Transverse colon (tissue), 4 donors: Measurements from ENCODE around the gene HSH2D.

Experiments
- CTCF ChIP-seq, 5 experiments: fragments of 200-600 bp in 3 of 5; fragments of 450-650 bp in 2 of 5; sonication (generic) in 3 of 5; IDR thresholded peaks; 1 replicate in 2 of 5; 2 replicates in 3 of 5; pipeline ENCODE4 v1.5.1; 2016 to 2017; ENCODE audit warnings: antibody characterized with exemption in 5 of 5, inconsistent platforms in 3 of 5, mild to moderate bottlenecking in 2 of 5, moderate library complexity in 1 of 5
- POLR2A ChIP-seq: fragments of 450-650 bp; IDR thresholded peaks from one replicate; pipeline ENCODE4 v1.6.1; 2016; ENCODE audit warnings: antibody characterized with exemption, mild to moderate bottlenecking, moderate library complexity
- POLR2AphosphoS5 ChIP-seq, 3 donors: sonication (generic); formaldehyde crosslinking; IDR thresholded peaks; one replicate each; pipeline ENCODE4 v1.6.1; 2016; ENCODE audit warnings: antibody characterized with exemption in 3 of 3

DNA sequence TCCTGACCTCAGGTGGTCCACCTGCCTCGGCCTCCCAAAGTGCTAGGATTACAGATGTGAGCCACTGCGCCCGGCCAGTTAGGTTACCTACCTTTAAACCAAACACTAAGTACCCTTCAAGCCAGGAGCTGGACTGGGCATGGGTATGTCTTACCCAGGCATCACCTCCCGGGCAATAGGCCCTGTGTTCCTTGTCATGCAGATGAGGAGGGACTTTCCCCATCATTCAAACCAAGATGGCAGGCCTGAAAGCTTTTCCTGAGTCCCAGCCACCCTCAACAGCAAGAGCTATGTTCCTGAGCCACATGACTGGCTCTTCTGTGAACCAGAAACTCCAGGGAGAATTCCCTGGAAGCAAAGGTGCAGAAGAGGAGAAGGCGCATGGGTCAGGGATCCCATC is 22.3 kb upstream of the HSH2D start:
- TF ChIP-seq POLR2A, result no peak
- TF ChIP-seq CTCF (IDR thresholded peaks at IDR 0.05), result no peak
- no peak for TF ChIP-seq POLR2AphosphoS5 (IDR thresholded peaks at IDR 0.05)
